LNCaP clone FGC (cell line): ENCODE results near the gene FLYWCH1.

Experiments used
- DNase-seq: peaks from one replicate; pipeline ENCODE4 v3.0.0-alpha.2; 2011; ENCODE audit warnings: low read depth
- H3K4me3 ChIP-seq: 2 replicates; pipeline ENCODE4 v1.5.1; 2011; ENCODE audit warnings: mild to moderate bottlenecking, low read depth, low read length, control low read depth
- TF ChIP-seq, protein P1 (sequence below): IDR thresholded peaks from 2 replicates; pipeline ENCODE4 v1.5.1; 2012; ENCODE audit warnings: mild to moderate bottlenecking; ENCODE audit not compliant: control insufficient read depth, insufficient read depth; ENCODE audit errors: extremely low read depth

FLYWCH1 gene

DNA sequence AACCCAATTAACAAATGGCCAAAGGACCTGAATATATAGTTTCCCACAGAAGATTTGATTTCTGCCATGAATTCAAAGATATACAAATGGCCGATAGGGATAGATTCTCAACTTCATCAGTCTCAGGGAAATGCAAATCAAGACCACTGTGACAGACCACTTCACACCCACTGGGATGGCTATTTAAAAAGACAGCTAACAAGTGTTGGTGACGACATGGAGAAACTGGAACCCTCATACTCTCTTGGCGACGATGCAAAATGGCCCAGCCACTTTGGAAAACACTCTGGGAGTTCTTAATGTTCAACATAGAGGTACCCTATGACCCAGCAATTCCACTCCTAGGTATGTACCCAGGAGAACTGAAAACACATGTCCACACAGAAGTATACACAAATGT lies 34.9 kb downstream of the FLYWCH1 start:
- TF ChIP-seq, protein P1, sequence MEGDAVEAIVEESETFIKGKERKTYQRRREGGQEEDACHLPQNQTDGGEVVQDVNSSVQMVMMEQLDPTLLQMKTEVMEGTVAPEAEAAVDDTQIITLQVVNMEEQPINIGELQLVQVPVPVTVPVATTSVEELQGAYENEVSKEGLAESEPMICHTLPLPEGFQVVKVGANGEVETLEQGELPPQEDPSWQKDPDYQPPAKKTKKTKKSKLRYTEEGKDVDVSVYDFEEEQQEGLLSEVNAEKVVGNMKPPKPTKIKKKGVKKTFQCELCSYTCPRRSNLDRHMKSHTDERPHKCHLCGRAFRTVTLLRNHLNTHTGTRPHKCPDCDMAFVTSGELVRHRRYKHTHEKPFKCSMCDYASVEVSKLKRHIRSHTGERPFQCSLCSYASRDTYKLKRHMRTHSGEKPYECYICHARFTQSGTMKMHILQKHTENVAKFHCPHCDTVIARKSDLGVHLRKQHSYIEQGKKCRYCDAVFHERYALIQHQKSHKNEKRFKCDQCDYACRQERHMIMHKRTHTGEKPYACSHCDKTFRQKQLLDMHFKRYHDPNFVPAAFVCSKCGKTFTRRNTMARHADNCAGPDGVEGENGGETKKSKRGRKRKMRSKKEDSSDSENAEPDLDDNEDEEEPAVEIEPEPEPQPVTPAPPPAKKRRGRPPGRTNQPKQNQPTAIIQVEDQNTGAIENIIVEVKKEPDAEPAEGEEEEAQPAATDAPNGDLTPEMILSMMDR = no peak
- no peak for DNase-seq
- no peak overlapping the region for H3K4me3 ChIP-seq

- DNase-seq = no peak
- H3K4me3 ChIP-seq = no peak overlapping the region
- TF ChIP-seq, protein P1 = no peak
Measured at GRCh38 chr16:2948807-2949704, 37.3 kb downstream of the FLYWCH1 start.

DNA sequence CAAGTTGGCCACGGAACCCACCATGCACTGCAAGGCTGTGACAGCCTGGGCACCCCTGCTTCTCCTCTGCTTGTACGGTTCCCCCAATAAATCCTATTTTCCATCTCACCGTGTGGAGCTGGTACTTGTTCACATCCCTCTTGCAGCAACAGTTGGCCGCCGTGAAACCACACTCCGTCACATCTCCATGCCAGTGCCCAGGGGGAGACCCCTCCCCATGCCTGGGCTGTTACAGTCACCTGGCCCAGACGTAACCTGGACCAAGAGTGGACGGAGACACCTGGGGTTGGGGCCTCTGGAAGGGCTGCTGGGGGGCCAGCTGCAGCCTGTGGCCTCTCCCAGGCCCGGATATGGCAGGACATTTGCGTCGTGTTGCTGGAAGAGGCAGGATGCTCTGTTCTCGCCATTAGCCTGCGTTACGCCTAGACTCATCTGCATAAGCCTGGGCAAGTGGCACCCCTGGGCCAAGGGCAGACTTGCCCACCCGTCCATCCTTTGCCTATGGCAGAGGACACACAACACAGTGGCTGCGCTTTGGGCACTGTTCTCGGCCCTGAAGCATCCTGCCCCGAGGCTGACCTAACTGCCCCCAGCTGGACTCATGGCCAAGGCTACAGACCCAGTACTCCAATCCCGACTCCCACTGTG lies 38.1 kb downstream of the FLYWCH1 start:
- DNase-seq = no peak
- no peak overlapping the region for H3K4me3 ChIP-seq
- TF ChIP-seq, protein P1 = no peak

DNA sequence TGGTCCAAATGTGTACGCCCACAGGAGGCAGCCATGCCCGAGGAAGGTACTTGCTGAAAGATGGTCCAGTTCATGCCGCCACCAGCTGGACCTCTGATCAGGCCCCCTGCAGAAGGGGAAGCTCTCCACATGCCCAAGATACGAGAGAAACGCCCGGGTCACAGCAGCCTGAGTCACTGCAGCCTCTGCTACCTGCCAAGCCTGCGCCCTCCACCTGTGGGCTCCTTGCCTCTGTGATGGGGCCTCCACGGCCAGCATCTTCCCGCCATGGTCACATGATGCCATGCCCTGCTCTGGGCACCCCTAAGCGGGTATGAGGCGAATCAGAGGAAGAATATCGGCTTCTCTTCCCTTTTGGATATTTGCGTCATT lies 38.6 kb downstream of the FLYWCH1 start:
- H3K4me3 ChIP-seq = no peak overlapping the region
- TF ChIP-seq, protein P1 = no peak
- no peak for DNase-seq

- TF ChIP-seq, protein P1 = no peak
- no peak for DNase-seq
- H3K4me3 ChIP-seq = no peak overlapping the region
Measured at GRCh38 chr16:2950773-2951172, 39.0 kb downstream of the FLYWCH1 start.

- TF ChIP-seq, protein P1 = no peak
- DNase-seq = no peak
- no peak overlapping the region for H3K4me3 ChIP-seq
Measured at GRCh38 chr16:2952679-2953078, 40.9 kb downstream of the FLYWCH1 start.
